Measurements from ENCODE around the gene CELF4.
A peak's percentile ranks its signal among the peaks of the same experiment; 100 is the strongest.

The CELF4 gene

GRCh38 chr18:37571266-37571665 is 5.7 kb upstream of the CELF4 start:
- no peak for DNase-seq

GRCh38 chr18:37570336-37570930 is 4.8 kb upstream of the CELF4 start:
- no peak for DNase-seq

- no peak for DNase-seq
These were observed 3.1 kb upstream of the CELF4 start for GRCh38 chr18:37568671-37569070.

- DNase-seq: no peak
These were observed 2.4 kb upstream of the CELF4 start for GRCh38 chr18:37567994-37568359.

GRCh38 chr18:37567061-37567993 is 1.7 kb upstream of the CELF4 start:
- DNase-seq: no peak

- DNase-seq: no peak
These were observed 972 bp upstream of the CELF4 start for GRCh38 chr18:37566479-37567060.

- DNase-seq: peak; percentile 73
These were observed 430 bp upstream of the CELF4 start for GRCh38 chr18:37565977-37566478.

- peak; percentile 53 for DNase-seq
These were observed 892 bp downstream of the CELF4 start for GRCh38 chr18:37564711-37565100.

- DNase-seq: no peak
These were observed 1.6 kb downstream of the CELF4 start for GRCh38 chr18:37563931-37564392.

GRCh38 chr18:37561986-37562385 is 3.6 kb downstream of the CELF4 start:
- DNase-seq: no peak

- DNase-seq: no peak
These were observed 5.6 kb downstream of the CELF4 start for GRCh38 chr18:37560003-37560402.

GRCh38 chr18:37559194-37559593 is 6.4 kb downstream of the CELF4 start:
- DNase-seq: no peak

- DNase-seq: no peak
These were observed 11.2 kb downstream of the CELF4 start for GRCh38 chr18:37554399-37554787.

GRCh38 chr18:37553633-37554398 is 11.8 kb downstream of the CELF4 start:
- no peak for DNase-seq

GRCh38 chr18:37552286-37552685 is 13.3 kb downstream of the CELF4 start:
- no peak for DNase-seq

- DNase-seq: no peak
These were observed 13.8 kb downstream of the CELF4 start for GRCh38 chr18:37551846-37552245.

GRCh38 chr18:37551249-37551648 is 14.3 kb downstream of the CELF4 start:
- no peak for DNase-seq

- DNase-seq: no peak
These were observed 15.3 kb downstream of the CELF4 start for GRCh38 chr18:37550118-37550875.

- DNase-seq: no peak
These were observed 16.8 kb downstream of the CELF4 start for GRCh38 chr18:37548679-37549289.

GRCh38 chr18:37547196-37547827 is 18.3 kb downstream of the CELF4 start:
- DNase-seq: no peak

- no peak for DNase-seq
These were observed 18.9 kb downstream of the CELF4 start for GRCh38 chr18:37546651-37547050.

- no peak for DNase-seq
These were observed 19.4 kb downstream of the CELF4 start for GRCh38 chr18:37546272-37546537.
